OCI-LY7 (cell line): ENCODE data around the gene OSBPL3.

Source experiments
- CTCF ChIP-seq: fragments of 200-600 bp; sonication (generic); conservative IDR thresholded peaks from 2 replicates; pipeline ENCODE4 v1.5.1; 2014; ENCODE audit warnings: mild to moderate bottlenecking, antibody characterized with exemption, low read length, moderate library complexity, mixed read lengths
- EZH2phosphoT487 ChIP-seq: fragments of 200-600 bp; sonication (generic); IDR thresholded peaks from 2 replicates; pipeline ENCODE4 v1.6.1; 2018; ENCODE audit warnings: low read depth, borderline replicate concordance, mild to moderate bottlenecking, mixed run types, antibody characterized with exemption, low read length, moderate library complexity, mixed read lengths

GRCh38 chr7:24748521-24748920, 231.5 kb downstream of the OSBPL3 start:
- no peak for TF ChIP-seq CTCF
- TF ChIP-seq EZH2phosphoT487, result no peak
